Measurements from ENCODE around the gene SLC25A30.

Gene SLC25A30

GRCh38 chr13:45356966-45357672 is 61.1 kb downstream of the SLC25A30 start:
- Histone ChIP-seq H3K9me3 (ENCODE audit: low read length) (no peaks in the 10 kb centered on the region), H3K79me2 (ENCODE audit: insufficient read depth, low read length) (no peaks in the 10 kb centered on the region), H3K9ac (ENCODE audit: low read length) (no peak overlapping the region), H3K36me3 (ENCODE audit: insufficient read depth, low read length) (peaks cover 19% of the 10 kb centered on the region), H3K4me1 (ENCODE audit: insufficient read depth, low read length, severe bottlenecking) (no peaks in the 10 kb centered on the region), H3K4me2 (ENCODE audit: low read length) (no peak overlapping the region), H3K9me2 (ENCODE audit: low read depth, low read length) (no peaks in the 10 kb centered on the region), H3K27me3 (ENCODE audit: insufficient read depth, low read length) (no peaks in the 10 kb centered on the region), H3K27ac (ENCODE audit: low read depth, low read length, poor library complexity, severe bottlenecking) (no peak overlapping the region), H2AFZ (ENCODE audit: low read length) (no peak overlapping the region), H4K20me1 (ENCODE audit: insufficient read depth, low read length) (no peaks in the 10 kb centered on the region), H3K4me3 (ENCODE audit: low read depth, low read length, poor library complexity, severe bottlenecking) (no peak overlapping the region), H3F3A (ENCODE audit: insufficient read depth, low read length) (no peaks in the 10 kb centered on the region)
- TF ChIP-seq CTCF (IDR thresholded peaks at IDR 0.05; ENCODE audit: low read length) (no peak), EZH2 (IDR thresholded peaks at IDR 0.05; ENCODE audit: borderline replicate concordance, low read length) (no peak)

- H3F3A ChIP-seq (ENCODE audit: insufficient read depth, low read length): no peaks in the 10 kb centered on the region
- no peaks in the 10 kb centered on the region for H3K9me3 ChIP-seq (ENCODE audit: low read length)
- no peaks in the 10 kb centered on the region for H3K27me3 ChIP-seq (ENCODE audit: insufficient read depth, low read length)
- no peak overlapping the region for H3K4me3 ChIP-seq (ENCODE audit: low read depth, low read length, poor library complexity, severe bottlenecking)
- no peak overlapping the region for H3K9ac ChIP-seq (ENCODE audit: low read length)
- no peaks in the 10 kb centered on the region for H3K4me1 ChIP-seq (ENCODE audit: insufficient read depth, low read length, severe bottlenecking)
- H2AFZ ChIP-seq (ENCODE audit: low read length): no peak overlapping the region
- peaks cover 26% of the 10 kb centered on the region for H3K36me3 ChIP-seq (ENCODE audit: insufficient read depth, low read length)
- H3K9me2 ChIP-seq (ENCODE audit: low read depth, low read length): no peaks in the 10 kb centered on the region
- no peaks in the 10 kb centered on the region for H3K79me2 ChIP-seq (ENCODE audit: insufficient read depth, low read length)
- no peak overlapping the region for H3K27ac ChIP-seq (ENCODE audit: low read depth, low read length, poor library complexity, severe bottlenecking)
- no peak overlapping the region for H3K4me2 ChIP-seq (ENCODE audit: low read length)
- TF ChIP-seq CTCF (IDR thresholded peaks at IDR 0.05; ENCODE audit: low read length): no peak
- no peak for TF ChIP-seq EZH2 (IDR thresholded peaks at IDR 0.05; ENCODE audit: borderline replicate concordance, low read length)
- no peaks in the 10 kb centered on the region for H4K20me1 ChIP-seq (ENCODE audit: insufficient read depth, low read length)
Measured at GRCh38 chr13:45353895-45354294, 64.3 kb downstream of the SLC25A30 start.

- Histone ChIP-seq H3K27ac (ENCODE audit: low read depth, low read length, poor library complexity, severe bottlenecking) (no peak overlapping the region), H3K9me3 (ENCODE audit: low read length) (no peaks in the 10 kb centered on the region), H4K20me1 (ENCODE audit: insufficient read depth, low read length) (no peaks in the 10 kb centered on the region), H3K9ac (ENCODE audit: low read length) (no peak overlapping the region), H3K36me3 (ENCODE audit: insufficient read depth, low read length) (peaks cover 34% of the 10 kb centered on the region), H3K4me1 (ENCODE audit: insufficient read depth, low read length, severe bottlenecking) (no peaks in the 10 kb centered on the region), H3K27me3 (ENCODE audit: insufficient read depth, low read length) (no peaks in the 10 kb centered on the region), H3K9me2 (ENCODE audit: low read depth, low read length) (no peaks in the 10 kb centered on the region), H3K4me3 (ENCODE audit: low read depth, low read length, poor library complexity, severe bottlenecking) (no peak overlapping the region), H3F3A (ENCODE audit: insufficient read depth, low read length) (no peaks in the 10 kb centered on the region), H2AFZ (ENCODE audit: low read length) (no peak overlapping the region), H3K79me2 (ENCODE audit: insufficient read depth, low read length) (no peaks in the 10 kb centered on the region), H3K4me2 (ENCODE audit: low read length) (no peak overlapping the region)
- TF ChIP-seq EZH2 (IDR thresholded peaks at IDR 0.05; ENCODE audit: borderline replicate concordance, low read length) (no peak), CTCF (IDR thresholded peaks at IDR 0.05; ENCODE audit: low read length) (no peak)
Measured at GRCh38 chr13:45352031-45352430, 66.1 kb downstream of the SLC25A30 start.

Data from OCI-LY1 (cell line).